Measurements from ENCODE around the gene SLC12A6. TPM values are rescaled to one million over a fixed set of nuclear protein-coding genes. Genes with fewer than 3 reads are reported as not detected.

Gene SLC12A6
- polyA plus RNA-seq, 1 experiment: 19.1 TPM

- no peak overlapping the region for H3K4me3 ChIP-seq (ENCODE audit: low read depth, low read length)
- H3K9me3 ChIP-seq (ENCODE audit: control insufficient read depth, insufficient read depth, low read length): no peaks in the 10 kb centered on the region
- no peak for TF ChIP-seq CTCF (IDR thresholded peaks at IDR 0.05; ENCODE audit: low read depth, low read length)
- H3K27me3 ChIP-seq (ENCODE audit: control insufficient read depth, insufficient read depth, low read length): peaks cover 4% of the 10 kb centered on the region
- no peak overlapping the region for H3K27ac ChIP-seq (ENCODE audit: low read depth, low read length)
- DNase-seq (ENCODE audit: low read depth, low spot score): no peak
- ChIA-PET CTCF (interaction anchor here (1.0 to 1.9 kb wide), 2 partner anchors 106 to 107 kb away, joined by 6 to 7 read pairs; no protein-coding TSS in a partner anchor), POLR2A (no interaction called here)
Measured at GRCh38 chr15:34216527-34217270, 120.9 kb downstream of the SLC12A6 start.

- Histone ChIP-seq H3K4me3 (ENCODE audit: low read depth, low read length) (no peak overlapping the region), H3K9me3 (ENCODE audit: control insufficient read depth, insufficient read depth, low read length) (no peaks in the 10 kb centered on the region), H3K27ac (ENCODE audit: low read depth, low read length) (no peak overlapping the region), H3K27me3 (ENCODE audit: control insufficient read depth, insufficient read depth, low read length) (peaks cover 4% of the 10 kb centered on the region)
- no peak for TF ChIP-seq CTCF (IDR thresholded peaks at IDR 0.05; ENCODE audit: low read depth, low read length)
- CTCF ChIA-PET: interaction anchor here (5.3 to 6.7 kb wide), 2 partner anchors 105 to 153 kb away, joined by 56 to 74 read pairs; no protein-coding TSS in a partner anchor
- no peak for DNase-seq (ENCODE audit: low read depth, low spot score)
- POLR2A ChIA-PET: no interaction called here
Measured at GRCh38 chr15:34214135-34214534, 123.4 kb downstream of the SLC12A6 start.

- H3K9me3 ChIP-seq (ENCODE audit: control insufficient read depth, insufficient read depth, low read length): no peaks in the 10 kb centered on the region
- TF ChIP-seq CTCF (IDR thresholded peaks at IDR 0.05; ENCODE audit: low read depth, low read length): no peak
- H3K27me3 ChIP-seq (ENCODE audit: control insufficient read depth, insufficient read depth, low read length): peaks cover 4% of the 10 kb centered on the region
- DNase-seq (ENCODE audit: low read depth, low spot score): no peak
- no peak overlapping the region for H3K27ac ChIP-seq (ENCODE audit: low read depth, low read length)
- POLR2A ChIA-PET: no interaction called here
- CTCF ChIA-PET: interaction anchor here (5.3 to 6.7 kb wide), 2 partner anchors 104 to 153 kb away, joined by 56 to 74 read pairs; no protein-coding TSS in a partner anchor
- H3K4me3 ChIP-seq (ENCODE audit: low read depth, low read length): no peak overlapping the region
Measured at GRCh38 chr15:34213690-34214089, 123.9 kb downstream of the SLC12A6 start.

- Histone ChIP-seq H3K9me3 (ENCODE audit: control insufficient read depth, insufficient read depth, low read length) (no peaks in the 10 kb centered on the region), H3K27me3 (ENCODE audit: control insufficient read depth, insufficient read depth, low read length) (peaks cover 4% of the 10 kb centered on the region), H3K4me3 (ENCODE audit: low read depth, low read length) (peak within 1 kb of the TSS; percentile 78), H3K27ac (ENCODE audit: low read depth, low read length) (peak within 1 kb of the TSS; percentile 90)
- CTCF ChIA-PET: interaction anchor here (0.6 to 6.7 kb wide), 26 partner anchors 8 to 378 kb away, joined by 3 to 109 read pairs (median 4); partner anchors contain the start of genes EMC4 and LPCAT4
- POLR2A ChIA-PET: interaction anchor here (0.7 to 2.0 kb wide), 13 partner anchors 16 to 158 kb away, joined by 3 to 16 read pairs (median 5); partner anchors contain the start of genes EMC7, LPCAT4 and SLC12A6
- peak; percentile 79 for DNase-seq (ENCODE audit: low read depth, low spot score)
- TF ChIP-seq CTCF (IDR thresholded peaks at IDR 0.05; ENCODE audit: low read depth, low read length): peak; percentile 89
Measured at GRCh38 chr15:34209421-34210282, 127.9 kb downstream of the SLC12A6 start, which contains the start of gene KATNBL1. TSS of gene KATNBL1 (minus strand) at chr15:34210096. CDS start at chr15:34163676, 46,420 bp downstream.

All from AG04450 (cell line).